Measurements from ENCODE around the gene PUS10. TPM values are rescaled to one million over a fixed set of nuclear protein-coding genes. Genes with fewer than 3 reads are reported as not detected.

Gene PUS10
- total RNA-seq, 1 experiment from 2014 or later: 5.2 TPM

DNA sequence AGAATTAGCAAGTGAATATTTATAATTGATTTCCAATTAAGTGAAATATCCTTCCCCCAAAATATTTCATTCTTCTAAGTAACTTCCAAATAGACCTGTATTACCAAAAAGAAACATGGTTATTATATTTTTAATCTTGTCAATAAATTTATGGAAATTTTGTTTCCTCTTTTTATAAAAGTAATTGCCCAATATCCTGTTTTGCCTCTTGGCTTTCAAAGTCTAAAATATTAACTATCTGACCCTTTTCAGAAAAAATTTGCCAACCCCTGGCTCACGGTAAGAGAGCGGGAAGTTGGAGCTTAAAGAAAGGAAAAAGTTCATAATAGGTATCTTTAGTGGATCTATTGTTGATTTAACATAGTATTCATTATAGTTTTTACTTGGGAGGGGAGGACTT lies 27.2 kb upstream of the PUS10 start:
- intact Hi-C loops (cut with micrococcal nuclease; ENCODE audit: unreplicated experiment): no loop called here
- in situ Hi-C loops (cut with HindIII; ENCODE audit: low pct_unique_long_range_greater_than_20kb, low sequenced_read_pairs): no loop called here
- Histone ChIP-seq H3K27me3 (ENCODE audit: control insufficient read depth, insufficient read depth, low read length) (no peaks in the 10 kb centered on the region), H3K4me1 (ENCODE audit: control insufficient read depth, insufficient read depth, low read length) (no peaks in the 10 kb centered on the region), H3K36me3 (ENCODE audit: control insufficient read depth, insufficient read depth, low read length) (peaks cover 14% of the 10 kb centered on the region), H3K27ac (ENCODE audit: low read length) (no peak overlapping the region), H3K9me3 (ENCODE audit: control insufficient read depth, insufficient read depth, low read depth, low read length) (no peaks in the 10 kb centered on the region), H3K4me3 (ENCODE audit: low read depth in 2 of 2, low read length in 2 of 2) (no peak overlapping the region)
- no TSS peak for BruUV-seq (replicated peaks)
- ChIA-PET POLR2A (no interaction called here), CTCF (no interaction called here)
- TF ChIP-seq, protein P1, sequence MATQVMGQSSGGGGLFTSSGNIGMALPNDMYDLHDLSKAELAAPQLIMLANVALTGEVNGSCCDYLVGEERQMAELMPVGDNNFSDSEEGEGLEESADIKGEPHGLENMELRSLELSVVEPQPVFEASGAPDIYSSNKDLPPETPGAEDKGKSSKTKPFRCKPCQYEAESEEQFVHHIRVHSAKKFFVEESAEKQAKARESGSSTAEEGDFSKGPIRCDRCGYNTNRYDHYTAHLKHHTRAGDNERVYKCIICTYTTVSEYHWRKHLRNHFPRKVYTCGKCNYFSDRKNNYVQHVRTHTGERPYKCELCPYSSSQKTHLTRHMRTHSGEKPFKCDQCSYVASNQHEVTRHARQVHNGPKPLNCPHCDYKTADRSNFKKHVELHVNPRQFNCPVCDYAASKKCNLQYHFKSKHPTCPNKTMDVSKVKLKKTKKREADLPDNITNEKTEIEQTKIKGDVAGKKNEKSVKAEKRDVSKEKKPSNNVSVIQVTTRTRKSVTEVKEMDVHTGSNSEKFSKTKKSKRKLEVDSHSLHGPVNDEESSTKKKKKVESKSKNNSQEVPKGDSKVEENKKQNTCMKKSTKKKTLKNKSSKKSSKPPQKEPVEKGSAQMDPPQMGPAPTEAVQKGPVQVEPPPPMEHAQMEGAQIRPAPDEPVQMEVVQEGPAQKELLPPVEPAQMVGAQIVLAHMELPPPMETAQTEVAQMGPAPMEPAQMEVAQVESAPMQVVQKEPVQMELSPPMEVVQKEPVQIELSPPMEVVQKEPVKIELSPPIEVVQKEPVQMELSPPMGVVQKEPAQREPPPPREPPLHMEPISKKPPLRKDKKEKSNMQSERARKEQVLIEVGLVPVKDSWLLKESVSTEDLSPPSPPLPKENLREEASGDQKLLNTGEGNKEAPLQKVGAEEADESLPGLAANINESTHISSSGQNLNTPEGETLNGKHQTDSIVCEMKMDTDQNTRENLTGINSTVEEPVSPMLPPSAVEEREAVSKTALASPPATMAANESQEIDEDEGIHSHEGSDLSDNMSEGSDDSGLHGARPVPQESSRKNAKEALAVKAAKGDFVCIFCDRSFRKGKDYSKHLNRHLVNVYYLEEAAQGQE (IDR thresholded peaks at IDR 0.05; ENCODE audit: insufficient read depth in 1 of 2, low read depth in 2 of 2, low read length in 1 of 2): no peak
- TF ChIP-seq TCF7L2 (IDR thresholded peaks at IDR 0.05; ENCODE audit: low read depth, low read length) (no peak), SIN3A (IDR thresholded peaks at IDR 0.05; ENCODE audit: borderline replicate concordance, insufficient read depth, low read depth, low read length) (no peak), POLR2AphosphoS5 (IDR thresholded peaks at IDR 0.05; ENCODE audit: low read depth, low read length) (no peak)
- TF ChIP-seq, protein P2, sequence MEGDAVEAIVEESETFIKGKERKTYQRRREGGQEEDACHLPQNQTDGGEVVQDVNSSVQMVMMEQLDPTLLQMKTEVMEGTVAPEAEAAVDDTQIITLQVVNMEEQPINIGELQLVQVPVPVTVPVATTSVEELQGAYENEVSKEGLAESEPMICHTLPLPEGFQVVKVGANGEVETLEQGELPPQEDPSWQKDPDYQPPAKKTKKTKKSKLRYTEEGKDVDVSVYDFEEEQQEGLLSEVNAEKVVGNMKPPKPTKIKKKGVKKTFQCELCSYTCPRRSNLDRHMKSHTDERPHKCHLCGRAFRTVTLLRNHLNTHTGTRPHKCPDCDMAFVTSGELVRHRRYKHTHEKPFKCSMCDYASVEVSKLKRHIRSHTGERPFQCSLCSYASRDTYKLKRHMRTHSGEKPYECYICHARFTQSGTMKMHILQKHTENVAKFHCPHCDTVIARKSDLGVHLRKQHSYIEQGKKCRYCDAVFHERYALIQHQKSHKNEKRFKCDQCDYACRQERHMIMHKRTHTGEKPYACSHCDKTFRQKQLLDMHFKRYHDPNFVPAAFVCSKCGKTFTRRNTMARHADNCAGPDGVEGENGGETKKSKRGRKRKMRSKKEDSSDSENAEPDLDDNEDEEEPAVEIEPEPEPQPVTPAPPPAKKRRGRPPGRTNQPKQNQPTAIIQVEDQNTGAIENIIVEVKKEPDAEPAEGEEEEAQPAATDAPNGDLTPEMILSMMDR (IDR thresholded peaks at IDR 0.05): no peak
- DNase-seq (ENCODE audit: low read depth, low spot score): no peak
- ATAC-seq: no peak

DNA sequence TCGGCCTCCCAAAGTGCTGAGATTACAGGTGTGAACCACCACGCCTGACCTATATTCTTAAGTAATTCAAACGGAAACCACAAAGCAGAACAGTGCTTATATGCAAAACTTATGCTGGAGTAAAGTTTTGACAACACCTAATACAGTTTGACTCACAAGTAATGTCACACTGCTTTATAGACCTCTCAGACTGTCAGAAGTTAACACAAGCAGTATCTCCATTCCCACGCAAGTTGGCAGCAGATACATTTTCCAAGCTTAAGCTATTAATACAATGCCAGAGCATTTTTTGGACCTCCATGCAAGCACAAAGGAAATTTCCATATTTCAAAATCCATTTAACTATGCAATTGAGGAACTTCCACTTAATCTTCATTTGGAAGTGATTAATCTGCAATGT lies 26.6 kb upstream of the PUS10 start:
- intact Hi-C loops (cut with micrococcal nuclease; ENCODE audit: unreplicated experiment): no loop called here
- DNase-seq (ENCODE audit: low read depth, low spot score) (no peak), ATAC-seq (no peak)
- Histone ChIP-seq H3K4me1 (ENCODE audit: control insufficient read depth, insufficient read depth, low read length) (no peaks in the 10 kb centered on the region), H3K4me3 (ENCODE audit: low read depth in 2 of 2, low read length in 2 of 2) (no peak overlapping the region), H3K27ac (ENCODE audit: low read length) (no peak overlapping the region), H3K27me3 (ENCODE audit: control insufficient read depth, insufficient read depth, low read length) (no peaks in the 10 kb centered on the region), H3K36me3 (ENCODE audit: control insufficient read depth, insufficient read depth, low read length) (peaks cover 14% of the 10 kb centered on the region), H3K9me3 (ENCODE audit: control insufficient read depth, insufficient read depth, low read depth, low read length) (no peaks in the 10 kb centered on the region)
- no TSS peak for BruUV-seq (replicated peaks)
- ChIA-PET POLR2A (no interaction called here), CTCF (no interaction called here)
- in situ Hi-C loops (cut with HindIII; ENCODE audit: low pct_unique_long_range_greater_than_20kb, low sequenced_read_pairs): no loop called here
- TF ChIP-seq POLR2AphosphoS5 (IDR thresholded peaks at IDR 0.05; ENCODE audit: low read depth, low read length): no peak

DNA sequence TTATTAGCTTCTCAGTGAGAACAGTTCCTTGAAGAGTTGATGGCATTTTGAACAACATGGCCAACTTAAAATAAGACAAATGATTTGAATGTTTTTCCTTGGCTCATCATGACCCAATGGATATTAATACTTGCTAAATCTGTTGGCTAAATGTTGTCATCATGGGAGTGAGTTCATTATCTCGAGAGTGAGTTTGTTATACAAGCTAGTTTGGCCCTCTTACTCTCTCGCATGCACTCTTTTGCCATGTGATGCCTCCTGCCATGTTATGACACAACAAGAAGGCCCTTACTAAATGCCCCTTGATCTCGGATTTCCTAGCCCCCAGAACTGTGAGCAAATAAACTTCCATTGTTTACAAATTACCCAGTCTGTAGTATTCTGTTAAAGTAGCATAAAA lies 24.8 kb upstream of the PUS10 start:
- ChIA-PET POLR2A (no interaction called here), CTCF (no interaction called here)
- no peaks in the 10 kb centered on the region for H3K27me3 ChIP-seq (ENCODE audit: control insufficient read depth, insufficient read depth, low read length)

More for the DNA sequence above, 24.8 kb upstream of the PUS10 start:
- Histone ChIP-seq H3K9me3 (ENCODE audit: control insufficient read depth, insufficient read depth, low read depth, low read length) (no peaks in the 10 kb centered on the region), H3K36me3 (ENCODE audit: control insufficient read depth, insufficient read depth, low read length) (peaks cover 2% of the 10 kb centered on the region), H3K4me3 (ENCODE audit: low read depth in 2 of 2, low read length in 2 of 2) (no peak overlapping the region), H3K4me1 (ENCODE audit: control insufficient read depth, insufficient read depth, low read length) (no peaks in the 10 kb centered on the region), H3K27ac (ENCODE audit: low read length) (no peak overlapping the region)
- in situ Hi-C loops (cut with HindIII; ENCODE audit: low pct_unique_long_range_greater_than_20kb, low sequenced_read_pairs) (no loop called here), intact Hi-C loops (cut with micrococcal nuclease; ENCODE audit: unreplicated experiment) (no loop called here)
- no peak for TF ChIP-seq SIN3A (IDR thresholded peaks at IDR 0.05; ENCODE audit: borderline replicate concordance, insufficient read depth, low read depth, low read length)
- TF ChIP-seq, protein P1 (IDR thresholded peaks at IDR 0.05; ENCODE audit: insufficient read depth in 1 of 2, low read depth in 2 of 2, low read length in 1 of 2): no peak
- no peak for TF ChIP-seq TCF7L2 (IDR thresholded peaks at IDR 0.05; ENCODE audit: low read depth, low read length)
- no peak for TF ChIP-seq POLR2AphosphoS5 (IDR thresholded peaks at IDR 0.05; ENCODE audit: low read depth, low read length)
- TF ChIP-seq, protein P2 (IDR thresholded peaks at IDR 0.05): no peak
- ATAC-seq (no peak), DNase-seq (ENCODE audit: low read depth, low spot score) (no peak)
- BruUV-seq (replicated peaks): no TSS peak
